GM19023 (cell line): ENCODE measurements around the gene THBS1.

Experiments used
- ATAC-seq: cut with Tn5 transposase; IDR thresholded peaks from one replicate; pipeline ENCODE4 v1.9.1; 2021; ENCODE audit warnings: mild to moderate bottlenecking, moderate library complexity; ENCODE audit not compliant: unreplicated experiment

THBS1 gene

GRCh38 chr15:39629371-39629770 lies 48.5 kb downstream of the THBS1 start:
- ATAC-seq = no peak

GRCh38 chr15:39629906-39630305 lies 49.0 kb downstream of the THBS1 start:
- no peak for ATAC-seq

DNA sequence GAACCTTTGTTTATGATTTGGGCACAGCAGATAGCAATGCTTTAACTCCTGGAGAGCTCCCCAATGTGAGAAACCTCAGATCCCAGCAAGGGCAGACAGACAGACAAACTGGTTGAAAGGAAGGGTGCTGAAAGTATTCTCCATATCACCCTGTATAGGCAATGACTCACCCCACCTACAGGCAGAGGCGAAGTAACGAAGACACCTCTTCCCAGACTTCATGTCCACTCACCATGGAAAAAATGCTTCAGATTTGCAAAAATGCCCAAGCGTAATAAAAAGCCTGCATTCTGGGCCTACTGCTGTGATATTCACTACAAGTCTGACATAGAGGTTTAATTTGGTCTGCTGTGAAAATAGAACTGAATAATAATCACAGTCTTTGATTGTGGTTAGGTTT lies 50.5 kb downstream of the THBS1 start:
- ATAC-seq = no peak

DNA sequence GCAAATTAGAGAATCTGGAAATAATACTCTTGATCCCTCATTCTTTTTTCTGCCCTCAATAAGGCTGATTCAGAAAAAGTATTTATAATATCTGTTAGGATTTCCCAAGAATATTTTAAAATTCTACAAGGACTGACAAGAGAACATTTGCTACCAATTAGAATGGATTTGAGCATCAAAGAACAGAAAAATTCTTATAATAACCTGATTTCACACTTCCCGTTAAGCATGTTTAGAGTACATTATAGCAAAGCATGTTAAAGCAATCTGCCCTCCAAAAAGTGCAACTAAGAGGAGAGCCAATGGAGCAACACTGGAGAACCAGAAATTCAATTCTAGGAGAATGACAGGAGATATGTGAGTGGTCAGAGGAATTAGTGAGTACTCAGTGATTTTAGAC lies 57.2 kb downstream of the THBS1 start:
- ATAC-seq = no peak

- no peak for ATAC-seq
Measured at GRCh38 chr15:39639037-39639436, 58.2 kb downstream of the THBS1 start.

DNA sequence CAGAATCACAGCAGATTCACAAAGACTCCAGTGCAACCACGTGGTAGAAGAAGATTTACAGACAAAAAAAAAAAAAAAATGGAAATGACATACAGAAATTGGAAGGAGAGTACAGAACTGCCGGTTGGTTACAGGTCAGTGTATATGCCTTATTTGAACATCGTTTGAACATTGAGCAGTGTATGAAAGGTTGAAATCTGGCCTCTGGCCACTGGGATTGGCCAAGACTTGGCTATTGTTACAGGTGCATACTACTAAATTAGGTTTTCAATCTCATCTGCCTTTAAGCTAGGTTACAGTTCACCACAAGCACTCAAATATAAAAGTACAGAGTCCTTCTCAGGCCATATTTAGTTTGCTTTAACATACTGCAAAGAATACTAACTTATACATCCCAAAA lies 59.8 kb downstream of the THBS1 start:
- no peak for ATAC-seq

DNA sequence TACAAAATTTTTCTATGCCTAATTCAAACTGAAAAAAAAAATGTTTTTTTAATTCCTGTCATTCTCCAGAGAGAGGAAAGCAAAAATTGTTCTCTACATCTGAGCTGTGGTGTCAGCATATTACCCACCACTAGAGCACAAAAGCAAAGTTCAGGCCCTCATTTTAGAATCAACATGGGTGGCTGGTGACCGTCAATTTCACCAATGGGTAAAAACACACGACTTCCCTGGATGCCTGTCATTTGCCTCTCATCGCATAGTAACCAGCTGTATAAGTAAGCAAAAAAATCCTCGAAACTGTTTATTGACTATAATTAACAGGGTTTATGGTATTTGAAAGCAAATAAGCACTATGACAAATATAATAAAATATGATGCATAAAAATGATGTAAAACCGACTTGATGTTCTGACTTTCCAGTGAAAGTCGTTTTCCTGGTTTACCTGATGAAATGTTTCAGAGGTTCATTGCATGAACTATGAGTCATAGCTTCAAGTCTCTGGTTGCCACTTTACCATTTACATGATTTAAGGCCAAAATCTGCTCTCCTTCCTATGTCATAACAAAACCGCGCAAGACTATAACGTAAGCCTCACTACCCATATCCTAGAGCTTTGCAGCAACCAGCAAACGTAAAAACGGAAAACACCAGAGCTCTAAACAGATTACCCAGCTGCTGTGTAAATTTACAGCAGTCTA lies 60.5 kb downstream of the THBS1 start:
- no peak for ATAC-seq

DNA sequence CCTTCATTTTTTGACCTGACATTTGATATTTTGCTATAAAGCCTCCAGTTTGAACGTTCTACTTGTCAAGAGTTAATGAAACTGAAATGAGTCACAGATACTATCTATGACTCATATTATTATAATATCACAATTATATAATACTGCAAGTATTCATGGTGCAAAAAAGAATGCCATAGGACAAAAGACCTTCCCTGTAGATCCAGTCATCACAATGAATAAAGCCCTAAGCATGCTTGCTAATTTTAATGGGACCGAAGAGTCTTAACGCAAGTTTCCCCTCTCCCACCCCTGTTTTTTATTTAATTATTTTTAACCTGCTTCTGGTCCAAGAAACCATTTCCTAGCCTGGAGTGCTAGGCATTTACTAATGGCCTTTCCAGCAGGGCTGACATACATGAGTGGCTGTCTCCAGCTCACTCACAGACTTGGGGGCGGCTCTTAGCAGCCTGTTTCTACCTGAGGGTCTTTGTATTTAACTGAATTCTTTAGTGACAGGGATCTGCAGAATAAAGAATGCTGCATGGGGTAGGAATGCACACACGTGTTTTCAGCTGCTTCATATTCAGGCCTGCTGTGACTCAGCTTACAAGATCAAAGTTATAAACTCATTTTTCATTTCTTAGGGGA lies 61.2 kb downstream of the THBS1 start:
- no peak for ATAC-seq

DNA sequence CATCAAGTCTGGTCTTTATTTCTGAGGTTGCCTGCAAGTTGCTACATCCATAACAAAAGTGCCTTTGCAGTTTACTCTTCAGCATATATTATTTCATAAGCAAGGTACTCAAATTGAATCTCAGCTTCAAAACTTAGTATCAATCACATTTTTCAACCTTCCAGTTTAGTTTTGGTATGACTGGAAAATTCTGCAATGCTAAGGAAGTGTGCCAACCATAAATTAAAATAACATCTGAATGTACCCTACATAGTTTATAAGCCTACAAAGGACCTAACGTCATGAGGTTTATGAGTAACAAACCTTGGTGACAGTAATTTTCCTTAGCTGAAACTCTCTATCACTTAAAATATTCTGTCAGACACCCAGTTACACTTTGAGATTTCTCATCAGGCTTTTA lies 62.8 kb downstream of the THBS1 start:
- ATAC-seq = no peak

DNA sequence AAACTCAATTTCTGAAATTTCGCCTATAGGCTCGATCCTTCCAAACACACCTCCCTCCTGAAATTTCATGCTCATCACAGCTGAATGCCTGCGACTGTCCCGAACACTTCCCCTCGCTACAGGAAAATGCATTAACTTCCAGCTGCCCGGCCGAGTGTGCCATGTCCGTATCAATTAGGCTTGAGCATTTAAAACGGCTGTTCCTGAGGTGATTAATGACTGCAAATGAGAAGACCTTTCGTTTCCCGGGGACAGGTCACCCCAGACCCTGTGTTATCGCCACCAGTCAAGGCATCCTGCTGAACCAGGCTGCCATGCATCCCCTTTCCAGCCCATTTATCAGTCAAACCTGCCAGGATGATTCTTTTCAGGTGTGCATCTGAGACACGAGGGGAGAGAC lies 63.3 kb downstream of the THBS1 start:
- ATAC-seq = no peak

- ATAC-seq = no peak
Measured at GRCh38 chr15:39645138-39645975, 64.5 kb downstream of the THBS1 start.

GRCh38 chr15:39645976-39646257 lies 65.0 kb downstream of the THBS1 start:
- no peak for ATAC-seq

DNA sequence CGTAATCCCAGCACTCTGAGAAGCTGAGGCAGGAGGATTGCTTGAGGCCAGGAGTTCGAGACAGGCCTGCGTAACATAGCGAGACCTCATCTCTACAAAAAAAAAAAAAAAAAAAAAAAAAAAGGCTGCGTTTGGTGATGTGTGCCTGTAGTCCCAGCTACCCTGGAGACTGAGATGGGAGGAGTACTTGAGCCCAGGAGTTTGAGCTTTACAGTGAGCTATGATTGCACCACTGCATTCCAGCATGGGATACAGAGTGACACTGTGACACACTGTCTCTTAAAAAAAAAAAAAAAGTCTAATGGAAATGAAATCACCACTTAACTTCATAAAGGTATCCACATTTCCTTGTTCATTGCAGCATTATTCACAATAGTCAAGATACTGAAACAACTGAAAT lies 65.5 kb downstream of the THBS1 start:
- no peak for ATAC-seq
